GM18861 (cell line): ENCODE data around the gene BHLHE40.

Source experiments
- ATAC-seq: cut with Tn5 transposase; IDR thresholded peaks from one replicate; pipeline ENCODE4 v1.9.1; 2021; ENCODE audit not compliant: unreplicated experiment

Gene BHLHE40

GRCh38 chr3:4982773-4983738, 3.8 kb downstream of the BHLHE40 start:
- no peak for ATAC-seq

- ATAC-seq = peak; percentile 44
These were observed 4.7 kb downstream of the BHLHE40 start for GRCh38 chr3:4983739-4984510.

GRCh38 chr3:4984511-4984864, 5.3 kb downstream of the BHLHE40 start:
- no peak for ATAC-seq

GRCh38 chr3:4985330-4986174, 6.3 kb downstream of the BHLHE40 start:
- no peak for ATAC-seq

- ATAC-seq = peak; percentile 23
These were observed 7.0 kb downstream of the BHLHE40 start for GRCh38 chr3:4986175-4986781.

- peak; percentile 52 for ATAC-seq
These were observed 7.7 kb downstream of the BHLHE40 start for GRCh38 chr3:4986782-4987537.

GRCh38 chr3:4987538-4988296, 8.5 kb downstream of the BHLHE40 start:
- no peak for ATAC-seq

GRCh38 chr3:4988983-4989834, 10.0 kb downstream of the BHLHE40 start:
- ATAC-seq = no peak

GRCh38 chr3:4990069-4990468, 10.8 kb downstream of the BHLHE40 start:
- no peak for ATAC-seq

- ATAC-seq = no peak
These were observed 12.9 kb downstream of the BHLHE40 start for GRCh38 chr3:4992118-4992517.

- ATAC-seq = no peak
These were observed 14.3 kb downstream of the BHLHE40 start for GRCh38 chr3:4993276-4994143.

- ATAC-seq = no peak
These were observed 15.0 kb downstream of the BHLHE40 start for GRCh38 chr3:4994144-4994730.

- peak; percentile 43 for ATAC-seq
These were observed 15.7 kb downstream of the BHLHE40 start for GRCh38 chr3:4994823-4995499.

GRCh38 chr3:4995500-4996053, 16.3 kb downstream of the BHLHE40 start:
- ATAC-seq = no peak

GRCh38 chr3:4996223-4996765, 17.1 kb downstream of the BHLHE40 start:
- ATAC-seq = no peak

GRCh38 chr3:4996771-4997291, 17.6 kb downstream of the BHLHE40 start:
- no peak for ATAC-seq
